GM18909 (cell line): ENCODE data around the gene ABCC2.
"Not testable (repeated sequence)": the region's sequence is repeated elsewhere in the genome, so short reads cannot be mapped to it uniquely, and the experiment has no call there.

Experiments
- ATAC-seq: cut with Tn5 transposase; IDR thresholded peaks from one replicate; pipeline ENCODE4 v1.9.1; 2021; ENCODE audit warnings: mild to moderate bottlenecking; ENCODE audit not compliant: unreplicated experiment, poor library complexity

The ABCC2 gene

GRCh38 chr10:99850021-99850766, 67.8 kb downstream of the ABCC2 start:
- ATAC-seq: no peak

- no peak for ATAC-seq
Observed at GRCh38 chr10:99850767-99851340, 68.4 kb downstream of the ABCC2 start.

- ATAC-seq: no peak
Observed at GRCh38 chr10:99851825-99852224, 69.4 kb downstream of the ABCC2 start.

- ATAC-seq: no peak
Observed at GRCh38 chr10:99852481-99853213, 70.2 kb downstream of the ABCC2 start.

GRCh38 chr10:99853655-99854054, 71.2 kb downstream of the ABCC2 start:
- no peak for ATAC-seq

GRCh38 chr10:99854860-99855259, 72.4 kb downstream of the ABCC2 start:
- ATAC-seq: no peak

- ATAC-seq: no peak
Observed at GRCh38 chr10:99855479-99856071, 73.1 kb downstream of the ABCC2 start.

GRCh38 chr10:99858849-99859248, 76.4 kb downstream of the ABCC2 start:
- no peak for ATAC-seq

- ATAC-seq: no peak
Observed at GRCh38 chr10:99859585-99859984, 77.1 kb downstream of the ABCC2 start.

GRCh38 chr10:99860466-99860865, 78.0 kb downstream of the ABCC2 start:
- ATAC-seq: no peak

GRCh38 chr10:99863535-99864240, 81.2 kb downstream of the ABCC2 start:
- ATAC-seq: not testable (repeated sequence)

GRCh38 chr10:99867250-99867649, 84.8 kb downstream of the ABCC2 start:
- ATAC-seq: not testable (repeated sequence)

GRCh38 chr10:99869581-99870122, 87.2 kb downstream of the ABCC2 start:
- ATAC-seq: no peak

- no peak for ATAC-seq
Observed at GRCh38 chr10:99870123-99870730, 87.8 kb downstream of the ABCC2 start.

- ATAC-seq: no peak
Observed at GRCh38 chr10:99872367-99873162, 90.1 kb downstream of the ABCC2 start.

- no peak for ATAC-seq
Observed at GRCh38 chr10:99873846-99874245, 91.4 kb downstream of the ABCC2 start.

- ATAC-seq: no peak
Observed at GRCh38 chr10:99874341-99875085, 92.1 kb downstream of the ABCC2 start.

GRCh38 chr10:99875473-99875872, 93.0 kb downstream of the ABCC2 start:
- no peak for ATAC-seq
